Colon (tissue), 2 donors: ENCODE measurements around the gene TSPAN10.
"Not testable (repeated sequence)": the region's sequence is repeated elsewhere in the genome, so short reads cannot be mapped to it uniquely, and the experiment has no call there.

Source experiments
- FAIRE-seq: peaks from 2 replicates; lab custom pipeline; 2012; peaks lifted over from hg19 to GRCh38; lab: Jason Lieb, UNC
- donor health status: control.
- donor health status: control.

TSPAN10 gene

GRCh38 chr17:81636505-81637288, at the start of gene TSPAN10, which contains the start of gene NPLOC4:
TSS of gene TSPAN10 (plus strand) at chr17:81637196. CDS start at chr17:81642413, 5,217 bp downstream.
TSS of gene NPLOC4 (minus strand) at chr17:81637112. CDS start at chr17:81636930, 182 bp downstream.
- FAIRE-seq: no peak

- no peak for FAIRE-seq
These were observed 47.4 kb upstream of the TSPAN10 start for GRCh38 chr17:81589612-81590011.

GRCh38 chr17:81590121-81590520, 46.9 kb upstream of the TSPAN10 start:
- no peak for FAIRE-seq

- FAIRE-seq: no peak
These were observed 45.0 kb upstream of the TSPAN10 start for GRCh38 chr17:81591971-81592370.

- FAIRE-seq: no peak
These were observed 43.7 kb upstream of the TSPAN10 start for GRCh38 chr17:81593105-81593871.

GRCh38 chr17:81599719-81600486, 37.1 kb upstream of the TSPAN10 start:
- FAIRE-seq: no peak

- no peak for FAIRE-seq
These were observed 35.4 kb upstream of the TSPAN10 start for GRCh38 chr17:81601525-81602120.

GRCh38 chr17:81603846-81604610, 33.0 kb upstream of the TSPAN10 start:
- no peak for FAIRE-seq

- FAIRE-seq: no peak
These were observed 29.6 kb upstream of the TSPAN10 start for GRCh38 chr17:81607431-81607830.

- no peak for FAIRE-seq
These were observed 28.9 kb upstream of the TSPAN10 start for GRCh38 chr17:81608082-81608481.

- FAIRE-seq: no peak
These were observed 28.4 kb upstream of the TSPAN10 start for GRCh38 chr17:81608605-81609004.

GRCh38 chr17:81609541-81610311, 27.3 kb upstream of the TSPAN10 start:
- FAIRE-seq: no peak

GRCh38 chr17:81612172-81612970, 24.6 kb upstream of the TSPAN10 start:
- FAIRE-seq: no peak

GRCh38 chr17:81615401-81615930, 21.5 kb upstream of the TSPAN10 start:
- FAIRE-seq: no peak

GRCh38 chr17:81616877-81617276, 20.1 kb upstream of the TSPAN10 start:
- no peak for FAIRE-seq

- not testable (repeated sequence) for FAIRE-seq
These were observed 18.7 kb upstream of the TSPAN10 start for GRCh38 chr17:81618307-81618706.

- no peak for FAIRE-seq
These were observed 15.4 kb upstream of the TSPAN10 start for GRCh38 chr17:81621494-81622130.

- no peak for FAIRE-seq
These were observed 6.7 kb upstream of the TSPAN10 start for GRCh38 chr17:81630274-81630673.

GRCh38 chr17:81631482-81631881, 5.5 kb upstream of the TSPAN10 start:
- FAIRE-seq: no peak
